ENCODE measurements around the gene NRG2.

NRG2 gene

GRCh38 chr5:140040358-140040757, 2.7 kb downstream of the NRG2 start:
- DNase-seq = no peak

GRCh38 chr5:140039561-140039960, 3.5 kb downstream of the NRG2 start:
- DNase-seq = peak; percentile 80 to 93 (median 85)

GRCh38 chr5:140038373-140038957, 4.6 kb downstream of the NRG2 start:
- DNase-seq = peak; percentile 53 to 70 (median 59)

GRCh38 chr5:140037012-140037411, 6.1 kb downstream of the NRG2 start:
- DNase-seq = peak in 2 of 3 donors; percentile 26 to 31

GRCh38 chr5:140035881-140036280, 7.2 kb downstream of the NRG2 start:
- no peak for DNase-seq

GRCh38 chr5:140033037-140033760, 9.9 kb downstream of the NRG2 start:
- peak; percentile 78 to 89 (median 80) for DNase-seq

GRCh38 chr5:140032296-140032695, 10.8 kb downstream of the NRG2 start:
- DNase-seq = peak; percentile 61 to 82 (median 68)

GRCh38 chr5:140027807-140028206, 15.3 kb downstream of the NRG2 start:
- DNase-seq = no peak

GRCh38 chr5:140025736-140026135, 17.4 kb downstream of the NRG2 start:
- DNase-seq = no peak

GRCh38 chr5:140024928-140025327, 18.2 kb downstream of the NRG2 start:
- no peak for DNase-seq

- DNase-seq = no peak
Observed at GRCh38 chr5:140023611-140024191, 19.4 kb downstream of the NRG2 start.

- no peak for DNase-seq
Observed at GRCh38 chr5:140020601-140021177, 22.4 kb downstream of the NRG2 start.

GRCh38 chr5:140018920-140019644, 24.0 kb downstream of the NRG2 start:
- no peak for DNase-seq

- DNase-seq = no peak
Observed at GRCh38 chr5:140018517-140018916, 24.6 kb downstream of the NRG2 start.

- no peak for DNase-seq
Observed at GRCh38 chr5:140018096-140018481, 25.0 kb downstream of the NRG2 start.

- no peak for DNase-seq
Observed at GRCh38 chr5:140017397-140018095, 25.6 kb downstream of the NRG2 start.

GRCh38 chr5:140015706-140016105, 27.4 kb downstream of the NRG2 start:
- no peak for DNase-seq

- DNase-seq = no peak
Observed at GRCh38 chr5:140014751-140015150, 28.3 kb downstream of the NRG2 start.

- no peak for DNase-seq
Observed at GRCh38 chr5:140013536-140013935, 29.6 kb downstream of the NRG2 start.

GRCh38 chr5:140012443-140012842, 30.7 kb downstream of the NRG2 start:
- DNase-seq = no peak

GRCh38 chr5:140011297-140011802, 31.7 kb downstream of the NRG2 start:
- DNase-seq = peak in 2 of 3 donors; percentile 28 to 33

- DNase-seq = no peak
Observed at GRCh38 chr5:140010798-140011197, 32.3 kb downstream of the NRG2 start.
